ENCODE data around the gene CDK2AP2. TPM values are rescaled to one million over a fixed set of nuclear protein-coding genes. Genes with fewer than 3 reads are reported as not detected.

The CDK2AP2 gene
- total and polyA plus RNA-seq, 10 of the 15 experiments (the other 5 are each of a cell fraction or from before 2014, with no cell fraction given) = 8.0 to 177 (median 40.9) TPM

DNA sequence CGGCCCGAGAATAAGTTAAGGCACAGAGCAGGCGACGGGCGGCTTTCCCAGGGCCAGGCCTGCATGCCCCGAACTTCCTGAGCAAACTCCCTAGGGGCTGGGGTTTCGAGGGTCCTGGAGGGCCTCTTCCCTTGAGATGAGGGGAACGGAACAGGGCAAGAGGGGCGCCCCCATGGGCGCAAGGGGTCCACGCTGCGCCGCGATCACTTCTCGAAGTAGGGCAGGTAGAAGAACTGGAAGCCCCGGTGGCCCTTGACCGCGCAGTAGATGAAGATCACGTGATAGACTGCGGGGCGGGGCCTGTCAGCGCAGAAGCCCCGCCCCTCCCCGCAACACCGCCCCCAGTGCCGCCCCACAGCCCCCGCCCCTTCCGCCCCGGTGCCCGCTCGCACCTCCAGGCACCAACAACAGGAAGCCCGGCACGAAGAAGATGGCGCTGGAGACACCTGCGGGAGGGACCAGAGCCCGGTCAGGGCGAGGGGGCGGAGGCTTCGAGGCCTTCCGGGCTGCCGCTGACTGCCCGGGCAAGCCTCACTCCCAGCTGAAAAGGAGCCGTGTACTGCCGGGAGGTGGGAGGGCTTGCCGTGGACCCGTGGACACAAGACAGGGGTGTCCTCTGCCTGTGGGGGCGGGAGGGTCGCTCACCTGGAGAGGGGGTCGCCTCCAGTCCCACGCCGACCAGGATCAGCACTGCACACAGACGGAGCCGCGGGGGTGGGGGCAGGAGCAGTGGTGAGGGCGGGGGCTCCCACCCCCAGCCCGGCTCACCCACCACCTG, 43.4 kb downstream of the CDK2AP2 start (continued):
- TF ChIP-seq RUNX3 (IDR thresholded peaks at IDR 0.05; ENCODE audit: low read length) (peak; percentile 22), YY1 (IDR thresholded peaks at IDR 0.05; ENCODE audit: low read depth, low read length) (peak; percentile 93), MYB (IDR thresholded peaks at IDR 0.05; ENCODE audit: borderline replicate concordance, low read depth, low read length) (no peak), POLR2AphosphoS2 (IDR thresholded peaks at IDR 0.05; ENCODE audit: low read depth, low read length) (peak; percentile 77), SMAD5 (IDR thresholded peaks at IDR 0.05; ENCODE audit: low read depth) (no peak; the same call in 1 of the 2 replicates), BMI1 (IDR thresholded peaks at IDR 0.05; ENCODE audit: borderline replicate concordance) (no peak), HDGF (IDR thresholded peaks at IDR 0.05) (peak; percentile 70; the same call in 1 of the 2 replicates), SMC3 (IDR thresholded peaks at IDR 0.05; ENCODE audit: borderline replicate concordance, low read length) (no peak), NBN (IDR thresholded peaks at IDR 0.05) (0 out of 2 replicates have a peak, but pooled peaks have one; percentile 32), TCF3 (IDR thresholded peaks at IDR 0.05; ENCODE audit: borderline replicate concordance, insufficient read depth, low read depth, low read length) (0 out of 2 replicates have a peak, but pooled peaks have one; percentile 58), ATF7 (IDR thresholded peaks at IDR 0.05; ENCODE audit: low read depth) (no peak), NFXL1 (IDR thresholded peaks at IDR 0.05; ENCODE audit: borderline replicate concordance) (no peak), ZSCAN29 (IDR thresholded peaks at IDR 0.05) (no peak), ZNF217 (IDR thresholded peaks at IDR 0.05) (no peak), HDAC6 (IDR thresholded peaks at IDR 0.05; ENCODE audit: unreplicated experiment) (no peak), BRCA1 (IDR thresholded peaks at IDR 0.05; ENCODE audit: low read depth, low read length) (no peak)
- TF ChIP-seq, protein P1, sequence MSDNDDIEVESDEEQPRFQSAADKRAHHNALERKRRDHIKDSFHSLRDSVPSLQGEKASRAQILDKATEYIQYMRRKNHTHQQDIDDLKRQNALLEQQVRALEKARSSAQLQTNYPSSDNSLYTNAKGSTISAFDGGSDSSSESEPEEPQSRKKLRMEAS (IDR thresholded peaks at IDR 0.05; ENCODE audit: low read depth, low read length) = no peak
- TF ChIP-seq, protein P2, sequence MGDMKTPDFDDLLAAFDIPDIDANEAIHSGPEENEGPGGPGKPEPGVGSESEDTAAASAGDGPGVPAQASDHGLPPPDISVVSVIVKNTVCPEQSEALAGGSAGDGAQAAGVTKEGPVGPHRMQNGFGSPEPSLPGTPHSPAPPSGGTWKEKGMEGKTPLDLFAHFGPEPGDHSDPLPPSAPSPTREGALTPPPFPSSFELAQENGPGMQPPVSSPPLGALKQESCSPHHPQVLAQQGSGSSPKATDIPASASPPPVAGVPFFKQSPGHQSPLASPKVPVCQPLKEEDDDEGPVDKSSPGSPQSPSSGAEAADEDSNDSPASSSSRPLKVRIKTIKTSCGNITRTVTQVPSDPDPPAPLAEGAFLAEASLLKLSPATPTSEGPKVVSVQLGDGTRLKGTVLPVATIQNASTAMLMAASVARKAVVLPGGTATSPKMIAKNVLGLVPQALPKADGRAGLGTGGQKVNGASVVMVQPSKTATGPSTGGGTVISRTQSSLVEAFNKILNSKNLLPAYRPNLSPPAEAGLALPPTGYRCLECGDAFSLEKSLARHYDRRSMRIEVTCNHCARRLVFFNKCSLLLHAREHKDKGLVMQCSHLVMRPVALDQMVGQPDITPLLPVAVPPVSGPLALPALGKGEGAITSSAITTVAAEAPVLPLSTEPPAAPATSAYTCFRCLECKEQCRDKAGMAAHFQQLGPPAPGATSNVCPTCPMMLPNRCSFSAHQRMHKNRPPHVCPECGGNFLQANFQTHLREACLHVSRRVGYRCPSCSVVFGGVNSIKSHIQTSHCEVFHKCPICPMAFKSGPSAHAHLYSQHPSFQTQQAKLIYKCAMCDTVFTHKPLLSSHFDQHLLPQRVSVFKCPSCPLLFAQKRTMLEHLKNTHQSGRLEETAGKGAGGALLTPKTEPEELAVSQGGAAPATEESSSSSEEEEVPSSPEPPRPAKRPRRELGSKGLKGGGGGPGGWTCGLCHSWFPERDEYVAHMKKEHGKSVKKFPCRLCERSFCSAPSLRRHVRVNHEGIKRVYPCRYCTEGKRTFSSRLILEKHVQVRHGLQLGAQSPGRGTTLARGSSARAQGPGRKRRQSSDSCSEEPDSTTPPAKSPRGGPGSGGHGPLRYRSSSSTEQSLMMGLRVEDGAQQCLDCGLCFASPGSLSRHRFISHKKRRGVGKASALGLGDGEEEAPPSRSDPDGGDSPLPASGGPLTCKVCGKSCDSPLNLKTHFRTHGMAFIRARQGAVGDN (IDR thresholded peaks at IDR 0.05) = peak; percentile 85
- TF ChIP-seq, protein P3, sequence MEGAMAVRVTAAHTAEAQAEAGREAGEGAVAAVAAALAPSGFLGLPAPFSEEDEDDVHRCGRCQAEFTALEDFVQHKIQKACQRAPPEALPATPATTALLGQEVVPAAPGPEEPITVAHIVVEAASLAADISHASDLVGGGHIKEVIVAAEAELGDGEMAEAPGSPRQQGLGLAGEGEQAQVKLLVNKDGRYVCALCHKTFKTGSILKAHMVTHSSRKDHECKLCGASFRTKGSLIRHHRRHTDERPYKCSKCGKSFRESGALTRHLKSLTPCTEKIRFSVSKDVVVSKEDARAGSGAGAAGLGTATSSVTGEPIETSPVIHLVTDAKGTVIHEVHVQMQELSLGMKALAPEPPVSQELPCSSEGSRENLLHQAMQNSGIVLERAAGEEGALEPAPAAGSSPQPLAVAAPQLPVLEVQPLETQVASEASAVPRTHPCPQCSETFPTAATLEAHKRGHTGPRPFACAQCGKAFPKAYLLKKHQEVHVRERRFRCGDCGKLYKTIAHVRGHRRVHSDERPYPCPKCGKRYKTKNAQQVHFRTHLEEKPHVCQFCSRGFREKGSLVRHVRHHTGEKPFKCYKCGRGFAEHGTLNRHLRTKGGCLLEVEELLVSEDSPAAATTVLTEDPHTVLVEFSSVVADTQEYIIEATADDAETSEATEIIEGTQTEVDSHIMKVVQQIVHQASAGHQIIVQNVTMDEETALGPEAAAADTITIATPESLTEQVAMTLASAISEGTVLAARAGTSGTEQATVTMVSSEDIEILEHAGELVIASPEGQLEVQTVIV (IDR thresholded peaks at IDR 0.05; ENCODE audit: borderline replicate concordance, partially characterized antibody) = no peak

Measured in GM12878 (cell line).